Femur (tissue), 1 donor: Measurements from ENCODE around the gene NCOA5.

Experiments used
- DNase-seq: peaks from one replicate; pipeline ENCODE4 v3.0.0-alpha.2; 2017

Gene NCOA5

DNA sequence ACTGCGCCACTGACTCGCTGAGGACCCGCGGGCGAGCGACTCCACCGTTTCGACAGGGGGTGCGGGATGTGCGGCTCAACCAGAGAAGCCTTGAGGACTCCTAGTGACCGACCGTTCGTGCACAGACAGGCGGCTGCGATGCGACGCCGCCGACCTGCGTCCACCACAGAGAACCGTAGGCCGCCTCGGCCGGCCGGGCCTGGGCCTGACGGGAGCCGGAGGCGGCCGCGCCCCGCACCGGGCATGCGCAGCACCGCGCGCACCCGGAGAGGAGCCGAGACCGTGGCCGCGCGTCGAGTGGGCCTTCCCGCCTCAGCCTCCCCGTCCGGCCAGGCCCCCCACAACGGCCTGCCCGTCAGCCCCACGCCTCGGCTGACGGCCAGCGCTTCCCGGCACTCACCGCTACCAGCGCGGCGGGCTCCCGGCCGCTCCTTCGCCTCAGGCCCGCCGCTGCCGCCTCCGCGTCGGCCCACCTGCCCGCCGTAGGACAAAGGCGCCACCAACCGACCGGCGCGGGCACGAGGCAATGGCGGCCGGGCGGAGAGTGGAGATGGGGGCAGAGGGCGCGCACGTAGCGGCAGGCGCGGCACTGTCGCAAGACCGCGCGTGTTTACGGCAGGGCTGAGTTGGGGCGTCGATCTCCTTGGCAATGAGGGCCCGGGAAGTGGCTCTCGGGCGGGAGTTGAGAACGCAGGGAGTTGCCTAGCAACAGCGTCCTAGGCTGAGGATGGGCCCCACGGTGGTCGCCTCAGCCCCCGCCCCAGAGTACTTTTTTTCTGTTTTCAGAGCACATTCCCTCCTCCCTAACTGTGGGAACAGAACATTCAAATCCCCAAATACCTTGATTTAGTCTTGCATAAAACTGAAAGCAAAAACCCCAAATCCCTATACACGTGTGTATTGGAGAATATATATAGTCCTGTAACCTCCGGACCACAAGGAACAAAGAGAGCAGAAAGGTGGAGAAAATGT is at the start of gene NCOA5:
TSS of gene NCOA5 (minus strand) at position 546 of the 972 bp plus-strand sequence. CDS start 10,538 bp downstream, outside the sequence.
- DNase-seq = peak; percentile 97

- no peak for DNase-seq
These were observed 49.6 kb upstream of the NCOA5 start for GRCh38 chr20:46139266-46139889.

DNA sequence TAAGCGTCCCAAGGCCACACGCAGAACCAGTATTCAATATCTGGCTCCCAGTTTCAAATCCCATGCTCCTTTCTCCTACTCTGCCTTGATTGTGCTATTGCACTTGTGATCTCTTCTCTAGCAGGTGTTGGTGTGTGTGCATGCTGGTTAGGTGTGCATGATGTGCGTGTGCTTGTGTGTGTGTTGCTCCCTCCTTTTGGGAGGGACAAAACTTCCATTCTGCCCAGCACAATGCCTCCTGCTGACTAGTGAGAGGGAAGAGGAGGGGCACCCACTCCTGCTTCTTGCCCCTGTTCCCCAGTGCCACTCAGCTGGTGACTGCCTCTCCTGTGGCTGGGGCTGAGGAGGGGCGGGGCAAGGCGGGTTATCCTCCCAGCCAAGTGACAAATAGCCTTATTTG is 48.1 kb upstream of the NCOA5 start:
- no peak for DNase-seq

GRCh38 chr20:46135856-46136633 is 46.3 kb upstream of the NCOA5 start:
- DNase-seq = no peak

DNA sequence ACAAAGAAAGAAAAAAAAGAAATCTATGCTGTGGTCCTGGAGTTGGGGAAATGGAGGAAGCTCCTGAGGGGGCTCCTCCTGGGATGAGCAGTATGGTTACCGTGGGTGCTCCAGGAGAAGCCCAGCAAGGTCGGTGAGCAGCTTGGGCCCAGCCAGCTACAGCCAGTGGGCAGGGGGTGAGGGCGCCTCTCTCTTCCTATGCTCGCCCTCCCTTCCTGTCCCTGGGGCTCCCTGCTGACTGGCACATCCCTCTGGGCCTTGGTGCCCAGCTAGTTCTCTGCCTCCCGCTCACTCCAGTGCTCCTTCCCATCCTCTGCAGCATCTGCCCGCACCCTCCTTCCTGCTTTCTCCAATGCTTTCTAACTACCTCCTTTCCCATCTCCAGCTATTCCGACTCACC is 45.0 kb upstream of the NCOA5 start:
- DNase-seq = no peak

- no peak for DNase-seq
These were observed 44.3 kb upstream of the NCOA5 start for GRCh38 chr20:46133886-46134654.

- DNase-seq = peak; percentile 76
These were observed 43.0 kb upstream of the NCOA5 start for GRCh38 chr20:46132705-46133120.

- no peak for DNase-seq
These were observed 41.6 kb upstream of the NCOA5 start for GRCh38 chr20:46131396-46131795.

DNA sequence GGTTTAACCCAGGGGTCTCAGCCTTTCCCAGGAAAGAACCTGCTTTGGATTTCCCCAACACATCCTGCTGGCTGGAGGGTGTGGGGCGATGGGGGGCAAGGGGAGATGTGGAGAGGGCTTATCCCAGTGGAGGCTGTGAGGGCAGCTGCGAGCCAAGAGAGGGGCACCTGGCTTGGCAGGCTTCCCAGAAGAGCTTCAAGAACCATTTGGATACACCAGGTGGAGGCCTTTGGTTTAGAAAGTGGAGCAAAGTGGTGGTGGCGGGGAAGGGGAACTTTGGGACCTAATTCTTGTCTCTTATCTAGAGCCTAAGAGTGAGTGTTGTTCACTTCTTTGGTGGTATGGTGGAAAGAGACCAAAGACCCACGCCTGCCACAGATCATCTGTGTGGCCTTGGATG is 40.8 kb upstream of the NCOA5 start:
- DNase-seq = no peak

- DNase-seq = no peak
These were observed 40.3 kb upstream of the NCOA5 start for GRCh38 chr20:46129955-46130481.

- DNase-seq = peak; percentile 34
These were observed 38.8 kb upstream of the NCOA5 start for GRCh38 chr20:46128310-46129151.

GRCh38 chr20:46127396-46128010 is 37.7 kb upstream of the NCOA5 start:
- no peak for DNase-seq

- no peak for DNase-seq
These were observed 36.8 kb upstream of the NCOA5 start for GRCh38 chr20:46126440-46127056.

DNA sequence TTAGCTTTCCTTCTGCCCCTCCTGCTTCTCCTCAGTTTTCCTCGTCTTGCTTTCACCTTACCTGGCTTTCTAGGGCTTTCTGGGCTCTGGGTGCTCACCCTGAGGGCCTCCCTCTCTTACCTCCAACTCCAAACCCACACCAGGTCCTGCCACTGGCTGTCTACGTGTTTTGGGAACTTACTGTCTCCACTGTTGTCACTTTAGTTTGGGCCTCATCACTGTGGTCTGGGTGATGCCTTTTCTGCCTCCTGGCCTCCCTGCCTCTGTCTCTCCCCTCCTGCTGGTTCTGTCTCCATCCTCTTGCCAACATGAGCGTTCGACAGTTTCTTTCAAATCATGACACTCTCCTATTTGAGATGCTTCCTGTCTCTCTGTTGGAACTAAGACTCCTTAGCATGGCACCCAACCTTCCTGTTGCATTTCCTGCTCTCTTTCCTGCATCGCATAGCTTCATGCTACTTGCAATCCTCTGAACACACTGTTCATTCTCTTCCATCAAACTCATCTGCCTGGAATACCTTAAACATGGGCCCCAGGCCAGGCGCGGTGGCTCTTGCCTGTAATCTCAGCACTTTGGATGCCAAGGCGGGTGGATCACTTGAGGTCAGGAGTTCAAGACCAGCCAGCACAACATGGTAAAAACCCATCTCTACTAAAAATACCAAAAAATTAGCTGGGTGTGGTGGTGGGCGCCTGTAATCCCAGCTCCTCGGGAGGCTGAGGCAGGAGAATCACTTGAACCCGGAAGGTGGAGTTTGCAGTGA is 33.9 kb upstream of the NCOA5 start:
- no peak for DNase-seq

DNA sequence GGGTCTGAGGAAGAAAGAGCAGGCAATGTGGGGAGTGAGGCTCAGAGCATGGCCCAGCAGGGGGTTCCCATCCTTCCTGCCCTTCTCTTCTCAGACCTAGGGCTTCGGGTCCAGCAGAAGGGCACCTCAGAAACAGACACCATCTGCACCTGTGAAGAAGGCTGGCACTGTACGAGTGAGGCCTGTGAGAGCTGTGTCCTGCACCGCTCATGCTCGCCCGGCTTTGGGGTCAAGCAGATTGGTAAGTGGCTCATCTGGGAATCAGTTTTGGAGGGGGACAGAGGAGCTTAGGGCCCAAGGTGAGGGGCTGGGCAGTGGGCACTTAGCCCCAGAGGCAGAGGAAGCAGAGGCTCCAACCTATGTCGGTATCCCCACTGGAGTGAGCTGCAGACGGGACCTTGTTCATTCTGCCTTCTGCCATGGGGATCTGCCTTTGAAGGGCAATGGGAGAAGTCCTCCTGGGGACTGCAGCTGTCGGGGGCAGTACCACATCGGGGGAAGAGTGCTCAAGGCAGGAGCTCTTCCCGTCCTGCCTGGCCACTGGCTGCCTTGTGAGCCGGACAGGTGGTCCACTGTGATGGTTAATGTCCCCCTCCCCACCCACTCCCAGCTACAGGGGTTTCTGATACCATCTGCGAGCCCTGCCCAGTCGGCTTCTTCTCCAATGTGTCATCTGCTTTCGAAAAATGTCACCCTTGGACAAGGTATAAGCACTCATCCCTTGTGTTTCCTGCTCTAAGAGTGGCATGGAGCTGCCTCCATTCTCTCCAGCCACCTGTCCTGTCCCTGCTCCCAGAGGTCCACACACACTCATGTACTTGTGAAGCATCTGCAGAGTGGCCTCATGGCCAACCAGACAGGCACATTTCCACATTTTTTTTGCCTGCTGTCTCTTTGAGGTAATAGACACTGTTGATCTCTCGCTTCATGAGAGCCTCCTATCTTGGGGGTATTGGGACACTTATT is 33.0 kb upstream of the NCOA5 start:
- DNase-seq = no peak

GRCh38 chr20:46122071-46122470 is 32.3 kb upstream of the NCOA5 start:
- no peak for DNase-seq

- DNase-seq = no peak
These were observed 31.6 kb upstream of the NCOA5 start for GRCh38 chr20:46121184-46121930.
